Central memory CD8-positive, alpha-beta T cell (primary cell): Measurements from ENCODE around the gene RBM26.

ENCODE experiments used
- ATAC-seq: fragments of 150-1000 bp; cut with Tn5 transposase; replicated peaks from 2 replicates; pipeline ENCODE4 v1.10.0; 2022; ENCODE audit warnings: mild to moderate bottlenecking, moderate FRiP score, moderate number of reproducible peaks; ENCODE audit not compliant: poor library complexity, severe bottlenecking; ENCODE audit errors: extremely low read depth
- DNase-seq, 2 donors: peaks; one replicate each; pipeline ENCODE4 v3.0.0; 2021; ENCODE audit warnings: low spot score in 2 of 2
- H3K27ac Mint-ChIP-seq: one replicate; pipeline ENCODE4 v1.8.0; 2022; ENCODE audit warnings: low read depth, mild to moderate bottlenecking, moderate library complexity, mixed read lengths
- H3K27me3 Mint-ChIP-seq: one replicate; pipeline ENCODE4 v1.8.0; 2022; ENCODE audit warnings: mixed read lengths
- H3K36me3 Mint-ChIP-seq: one replicate; pipeline ENCODE4 v1.8.0; 2022; ENCODE audit warnings: mild to moderate bottlenecking, moderate library complexity, mixed read lengths; ENCODE audit not compliant: insufficient read depth
- H3K4me1 Mint-ChIP-seq: one replicate; pipeline ENCODE4 v1.8.0; 2022; ENCODE audit warnings: mixed read lengths
- H3K4me3 Mint-ChIP-seq: one replicate; pipeline ENCODE4 v1.8.0; 2022; ENCODE audit warnings: mild to moderate bottlenecking, moderate library complexity, mixed read lengths
- H3K9me3 Mint-ChIP-seq: one replicate; pipeline ENCODE4 v1.8.0; 2022; ENCODE audit warnings: mixed read lengths

Gene RBM26

GRCh38 chr13:79409828-79410227 lies 3.8 kb upstream of the RBM26 start:
- H3K4me3 Mint-ChIP-seq, result no peak overlapping the region
- H3K27me3 Mint-ChIP-seq, result no peaks in the 10 kb centered on the region
- peaks cover 13% of the 10 kb centered on the region for H3K4me1 Mint-ChIP-seq
- ATAC-seq, result no peak
- no peak for DNase-seq
- no peaks in the 10 kb centered on the region for H3K9me3 Mint-ChIP-seq
- H3K27ac Mint-ChIP-seq, result no peak overlapping the region
- peaks cover 11% of the 10 kb centered on the region for H3K36me3 Mint-ChIP-seq

- ATAC-seq (no peak), DNase-seq (no peak)
- no peaks in the 10 kb centered on the region for H3K27me3 Mint-ChIP-seq
- H3K27ac Mint-ChIP-seq, result no peak overlapping the region
- no peaks in the 10 kb centered on the region for H3K9me3 Mint-ChIP-seq
- peaks cover 13% of the 10 kb centered on the region for H3K4me1 Mint-ChIP-seq
- H3K36me3 Mint-ChIP-seq, result peaks cover 13% of the 10 kb centered on the region
- peak overlapping the region; percentile 3 for H3K4me3 Mint-ChIP-seq
These were observed 1.4 kb upstream of the RBM26 start for GRCh38 chr13:79407349-79407979.

- H3K4me3 Mint-ChIP-seq, result no peak overlapping the region
These were observed 498 bp upstream of the RBM26 start for GRCh38 chr13:79406597-79406908.

GRCh38 chr13:79405501-79405830 lies 589 bp downstream of the RBM26 start:
- DNase-seq, result no peak
- H3K4me1 Mint-ChIP-seq, result peaks cover 26% of the 10 kb centered on the region
- no peaks in the 10 kb centered on the region for H3K9me3 Mint-ChIP-seq
- no peak overlapping the region for H3K4me3 Mint-ChIP-seq
- no peaks in the 10 kb centered on the region for H3K27me3 Mint-ChIP-seq
- ATAC-seq, result peak; percentile 44
- H3K36me3 Mint-ChIP-seq, result peaks cover 15% of the 10 kb centered on the region
- no peak overlapping the region for H3K27ac Mint-ChIP-seq

More at GRCh38 chr13:79406597-79406908, 498 bp upstream of the RBM26 start:
- no peak overlapping the region for H3K27ac Mint-ChIP-seq
- no peaks in the 10 kb centered on the region for H3K9me3 Mint-ChIP-seq
- DNase-seq (no peak), ATAC-seq (peak; percentile 40)
- no peaks in the 10 kb centered on the region for H3K27me3 Mint-ChIP-seq
- H3K36me3 Mint-ChIP-seq, result peaks cover 15% of the 10 kb centered on the region
- peaks cover 15% of the 10 kb centered on the region for H3K4me1 Mint-ChIP-seq

GRCh38 chr13:79404985-79405384 lies 1.1 kb downstream of the RBM26 start:
- Mint-ChIP-seq H3K27ac (no peak overlapping the region), H3K27me3 (no peaks in the 10 kb centered on the region), H3K36me3 (peaks cover 19% of the 10 kb centered on the region), H3K4me1 (peaks cover 29% of the 10 kb centered on the region), H3K4me3 (no peak overlapping the region), H3K9me3 (no peaks in the 10 kb centered on the region)
- ATAC-seq, result no peak
- DNase-seq, result no peak

GRCh38 chr13:79404361-79404760 lies 1.7 kb downstream of the RBM26 start:
- no peak overlapping the region for H3K27ac Mint-ChIP-seq
- no peak overlapping the region for H3K4me3 Mint-ChIP-seq
- no peak for DNase-seq
- peaks cover 20% of the 10 kb centered on the region for H3K36me3 Mint-ChIP-seq
- ATAC-seq, result no peak
- H3K4me1 Mint-ChIP-seq, result peaks cover 31% of the 10 kb centered on the region
- H3K9me3 Mint-ChIP-seq, result no peaks in the 10 kb centered on the region
- H3K27me3 Mint-ChIP-seq, result no peaks in the 10 kb centered on the region

- ATAC-seq (no peak), DNase-seq (no peak)
- Mint-ChIP-seq H3K27ac (no peak overlapping the region), H3K27me3 (no peaks in the 10 kb centered on the region), H3K4me3 (no peak overlapping the region), H3K36me3 (peaks cover 25% of the 10 kb centered on the region), H3K4me1 (peaks cover 43% of the 10 kb centered on the region), H3K9me3 (no peaks in the 10 kb centered on the region)
These were observed 2.9 kb downstream of the RBM26 start for GRCh38 chr13:79403113-79403512.

- no peak overlapping the region for H3K4me3 Mint-ChIP-seq
- H3K4me1 Mint-ChIP-seq, result peaks cover 41% of the 10 kb centered on the region
- no peak for DNase-seq
- no peak for ATAC-seq
- H3K36me3 Mint-ChIP-seq, result peaks cover 23% of the 10 kb centered on the region
- no peaks in the 10 kb centered on the region for H3K27me3 Mint-ChIP-seq
- H3K9me3 Mint-ChIP-seq, result no peaks in the 10 kb centered on the region
- H3K27ac Mint-ChIP-seq, result no peak overlapping the region
These were observed 3.4 kb downstream of the RBM26 start for GRCh38 chr13:79402679-79403078.

GRCh38 chr13:79402074-79402635 lies 3.9 kb downstream of the RBM26 start:
- Mint-ChIP-seq H3K27ac (no peak overlapping the region), H3K9me3 (no peaks in the 10 kb centered on the region), H3K36me3 (peaks cover 26% of the 10 kb centered on the region), H3K27me3 (no peaks in the 10 kb centered on the region), H3K4me3 (no peak overlapping the region), H3K4me1 (peaks cover 36% of the 10 kb centered on the region)
- DNase-seq (no peak), ATAC-seq (no peak)

- Mint-ChIP-seq H3K27ac (no peak overlapping the region), H3K4me3 (no peak overlapping the region), H3K9me3 (no peaks in the 10 kb centered on the region), H3K4me1 (peaks cover 32% of the 10 kb centered on the region), H3K27me3 (no peaks in the 10 kb centered on the region), H3K36me3 (peaks cover 26% of the 10 kb centered on the region)
- no peak for DNase-seq
- ATAC-seq, result no peak
These were observed 4.6 kb downstream of the RBM26 start for GRCh38 chr13:79401259-79402070.

GRCh38 chr13:79398915-79399314 lies 7.1 kb downstream of the RBM26 start:
- ATAC-seq, result no peak
- H3K27me3 Mint-ChIP-seq, result no peaks in the 10 kb centered on the region

GRCh38 chr13:79398127-79398526 lies 7.9 kb downstream of the RBM26 start:
- Mint-ChIP-seq H3K9me3 (peaks cover 5% of the 10 kb centered on the region), H3K27ac (peak overlapping the region; percentile 61), H3K4me3 (no peak overlapping the region), H3K36me3 (peaks cover 23% of the 10 kb centered on the region), H3K27me3 (no peaks in the 10 kb centered on the region), H3K4me1 (peaks cover 61% of the 10 kb centered on the region)
- ATAC-seq, result no peak
- no peak for DNase-seq

More at GRCh38 chr13:79398915-79399314, 7.1 kb downstream of the RBM26 start:
- peaks cover 23% of the 10 kb centered on the region for H3K36me3 Mint-ChIP-seq
- no peak overlapping the region for H3K4me3 Mint-ChIP-seq
- H3K4me1 Mint-ChIP-seq, result peaks cover 53% of the 10 kb centered on the region
- H3K9me3 Mint-ChIP-seq, result peaks cover 5% of the 10 kb centered on the region
- no peak for DNase-seq
- H3K27ac Mint-ChIP-seq, result peak overlapping the region; percentile 61

- no peak overlapping the region for H3K27ac Mint-ChIP-seq
- no peak for DNase-seq
- peaks cover 23% of the 10 kb centered on the region for H3K36me3 Mint-ChIP-seq
These were observed 10.2 kb downstream of the RBM26 start for GRCh38 chr13:79395881-79396280.

More at GRCh38 chr13:79395881-79396280, 10.2 kb downstream of the RBM26 start:
- peaks cover 65% of the 10 kb centered on the region for H3K4me1 Mint-ChIP-seq
- no peaks in the 10 kb centered on the region for H3K27me3 Mint-ChIP-seq
- no peak for ATAC-seq
- H3K9me3 Mint-ChIP-seq, result peaks cover 5% of the 10 kb centered on the region
- H3K4me3 Mint-ChIP-seq, result no peak overlapping the region
